ACHN (cell line): ENCODE measurements around the gene LRRC8E.
"Not testable (repeated sequence)": the region's sequence is repeated elsewhere in the genome, so short reads cannot be mapped to it uniquely, and the experiment has no call there.

Source experiments
- DNase-seq: peaks from one replicate; pipeline ENCODE4 v3.0.0-alpha.2; 2015
- in situ Hi-C: cut with HindIII; loops from 2 replicates; pipeline ENCODE4 v1.10.0; 2017; ENCODE audit warnings: low sequenced_read_pairs, low pct_ligation_motif_present, low pct_unique_long_range_greater_than_20kb

Gene LRRC8E

GRCh38 chr19:7914099-7914498 is 25.8 kb downstream of the LRRC8E start:
- no peak for DNase-seq
- in situ Hi-C loops = no loop called here

- DNase-seq = no peak
- in situ Hi-C loops = no loop called here
Observed at GRCh38 chr19:7914598-7915045, 26.3 kb downstream of the LRRC8E start, which contains the start of gene TGFBR3L. Gene TGFBR3L (plus strand): TSS chr19:7914830.

- DNase-seq = no peak
Observed at GRCh38 chr19:7915250-7916102, 27.2 kb downstream of the LRRC8E start.

GRCh38 chr19:7916103-7916954 is 28.0 kb downstream of the LRRC8E start:
- peak; percentile 59 for DNase-seq
- in situ Hi-C loops = no loop called here

More at GRCh38 chr19:7915250-7916102, 27.2 kb downstream of the LRRC8E start:
- in situ Hi-C loops = no loop called here

GRCh38 chr19:7916955-7917266 is 28.6 kb downstream of the LRRC8E start:
- in situ Hi-C loops = no loop called here
- no peak for DNase-seq

GRCh38 chr19:7917267-7918061 is 29.2 kb downstream of the LRRC8E start:
- in situ Hi-C loops = no loop called here
- peak; percentile 64 for DNase-seq

GRCh38 chr19:7918062-7918614 is 29.8 kb downstream of the LRRC8E start:
- DNase-seq, in situ Hi-C loops: not testable (repeated sequence)

GRCh38 chr19:7918615-7919421 is 30.5 kb downstream of the LRRC8E start:
- in situ Hi-C loops = no loop called here
- no peak for DNase-seq

- in situ Hi-C loops = no loop called here
- DNase-seq = peak; percentile 89
Observed at GRCh38 chr19:7919610-7920518, 31.6 kb downstream of the LRRC8E start, which contains the start of gene SNAPC2. Gene SNAPC2 (plus strand): TSS chr19:7920338. CDS start chr19:7920367, 29 bp downstream.

GRCh38 chr19:7920519-7921301 is 32.4 kb downstream of the LRRC8E start:
- in situ Hi-C loops = no loop called here
- DNase-seq = peak; percentile 92

- in situ Hi-C loops = no loop called here
- DNase-seq = no peak
Observed at GRCh38 chr19:7921302-7921966, 33.1 kb downstream of the LRRC8E start.

GRCh38 chr19:7921967-7922835 is 33.9 kb downstream of the LRRC8E start:
- in situ Hi-C loops = no loop called here

GRCh38 chr19:7922836-7923195 is 34.5 kb downstream of the LRRC8E start:
- DNase-seq = no peak
- in situ Hi-C loops = no loop called here

More at GRCh38 chr19:7921967-7922835, 33.9 kb downstream of the LRRC8E start:
- DNase-seq = no peak

- no peak for DNase-seq
- in situ Hi-C loops = no loop called here
Observed at GRCh38 chr19:7923295-7924191, 35.2 kb downstream of the LRRC8E start.
